SU-DHL-6 (cell line): ENCODE measurements around the gene MEGF6.

Source experiments
- H2AFZ ChIP-seq: fragments of 200-600 bp; sonication (generic); 2 replicates; pipeline ENCODE4 v1.6.1; 2014; ENCODE audit warnings: low read depth, mild to moderate bottlenecking, moderate library complexity, mixed read lengths, antibody characterized with exemption, low read length; ENCODE audit not compliant: severe bottlenecking
- H3F3A ChIP-seq: fragments of 200-600 bp; shearing (Covaris generic); 2 replicates; pipeline ENCODE4 v1.6.0; 2016; ENCODE audit warnings: antibody characterized with exemption, mild to moderate bottlenecking; ENCODE audit not compliant: insufficient read depth
- H3K27ac ChIP-seq: fragments of 200-600 bp; sonication (generic); 2 replicates; pipeline ENCODE4 v1.5.1; 2016; ENCODE audit warnings: low read depth, mild to moderate bottlenecking, low read length, moderate library complexity, mixed read lengths
- H3K27me3 ChIP-seq: fragments of 200-600 bp; sonication (generic), shearing (Covaris generic); 2 replicates; pipeline ENCODE4 v1.6.0; 2014; ENCODE audit warnings: mild to moderate bottlenecking, low read length
- H3K36me3 ChIP-seq: fragments of 200-600 bp; sonication (generic); 2 replicates; pipeline ENCODE4 v1.6.1; 2014; ENCODE audit warnings: mild to moderate bottlenecking, low read length, mixed read lengths
- H3K4me2 ChIP-seq: fragments of 300-600, 200-600 bp; shearing (Covaris generic), sonication (generic); 2 replicates; pipeline ENCODE4 v1.6.0; 2014; ENCODE audit warnings: low read length, low read depth, mild to moderate bottlenecking; ENCODE audit not compliant: poor library complexity, severe bottlenecking
- H3K4me3 ChIP-seq: fragments of 200-600 bp; sonication (generic); 2 replicates; pipeline ENCODE4 v1.5.1; 2014; ENCODE audit warnings: antibody characterized with exemption, low read length, mild to moderate bottlenecking, mixed read lengths; ENCODE audit not compliant: insufficient read depth, poor library complexity, severe bottlenecking
- H3K79me2 ChIP-seq: fragments of 200-600 bp; sonication (generic); 2 replicates; pipeline ENCODE4 v1.6.1; 2014; ENCODE audit warnings: mild to moderate bottlenecking, low read length, moderate library complexity; ENCODE audit not compliant: insufficient read depth
- H3K9ac ChIP-seq: fragments of 200-600 bp; sonication (generic); 2 replicates; pipeline ENCODE4 v1.7.0; 2014; ENCODE audit warnings: mild to moderate bottlenecking, low read length
- H3K9me2 ChIP-seq: fragments of 200-600 bp; sonication (generic); replicated peaks from 2 replicates; pipeline ENCODE4 v1.6.1; 2014; ENCODE audit warnings: low read length; ENCODE audit not compliant: insufficient read depth
- H3K9me3 ChIP-seq: fragments of 200-600 bp; sonication (generic); 2 replicates; pipeline ENCODE4 v1.6.1; 2014; ENCODE audit warnings: low read length, mixed read lengths; ENCODE audit not compliant: insufficient read depth
- H4K20me1 ChIP-seq: fragments of 200-600 bp; sonication (generic); 2 replicates; pipeline ENCODE4 v1.6.1; 2014; ENCODE audit warnings: low read depth, mild to moderate bottlenecking, antibody characterized with exemption, low read length, moderate library complexity, mixed read lengths
- CTCF ChIP-seq: fragments of 200-600 bp; sonication (generic); IDR thresholded peaks from one replicate; pipeline ENCODE4 v1.5.1; 2017; ENCODE audit warnings: antibody characterized with exemption, mild to moderate bottlenecking, low read length, moderate library complexity; ENCODE audit not compliant: insufficient read depth, poor library complexity, severe bottlenecking
- EZH2phosphoT487 ChIP-seq: fragments of 200-600 bp; sonication (generic), shearing (Covaris generic); conservative IDR thresholded peaks from 2 replicates; pipeline ENCODE4 v1.6.1; 2018; ENCODE audit warnings: mild to moderate bottlenecking, antibody characterized with exemption, low read length, moderate library complexity, mixed read lengths

The MEGF6 gene

GRCh38 chr1:3502641-3503524, 108.4 kb downstream of the MEGF6 start:
- Histone ChIP-seq H3K27me3 (no peaks in the 10 kb centered on the region), H3K4me2 (no peak overlapping the region), H3K9me2 (no peaks in the 10 kb centered on the region), H3F3A (no peaks in the 10 kb centered on the region), H3K79me2 (no peaks in the 10 kb centered on the region), H3K9ac (no peak overlapping the region), H3K27ac (no peak overlapping the region), H4K20me1 (no peaks in the 10 kb centered on the region), H3K4me3 (no peak overlapping the region), H3K9me3 (no peaks in the 10 kb centered on the region), H2AFZ (no peak overlapping the region), H3K36me3 (no peaks in the 10 kb centered on the region)
- no peak for TF ChIP-seq CTCF
- no peak for TF ChIP-seq EZH2phosphoT487

DNA sequence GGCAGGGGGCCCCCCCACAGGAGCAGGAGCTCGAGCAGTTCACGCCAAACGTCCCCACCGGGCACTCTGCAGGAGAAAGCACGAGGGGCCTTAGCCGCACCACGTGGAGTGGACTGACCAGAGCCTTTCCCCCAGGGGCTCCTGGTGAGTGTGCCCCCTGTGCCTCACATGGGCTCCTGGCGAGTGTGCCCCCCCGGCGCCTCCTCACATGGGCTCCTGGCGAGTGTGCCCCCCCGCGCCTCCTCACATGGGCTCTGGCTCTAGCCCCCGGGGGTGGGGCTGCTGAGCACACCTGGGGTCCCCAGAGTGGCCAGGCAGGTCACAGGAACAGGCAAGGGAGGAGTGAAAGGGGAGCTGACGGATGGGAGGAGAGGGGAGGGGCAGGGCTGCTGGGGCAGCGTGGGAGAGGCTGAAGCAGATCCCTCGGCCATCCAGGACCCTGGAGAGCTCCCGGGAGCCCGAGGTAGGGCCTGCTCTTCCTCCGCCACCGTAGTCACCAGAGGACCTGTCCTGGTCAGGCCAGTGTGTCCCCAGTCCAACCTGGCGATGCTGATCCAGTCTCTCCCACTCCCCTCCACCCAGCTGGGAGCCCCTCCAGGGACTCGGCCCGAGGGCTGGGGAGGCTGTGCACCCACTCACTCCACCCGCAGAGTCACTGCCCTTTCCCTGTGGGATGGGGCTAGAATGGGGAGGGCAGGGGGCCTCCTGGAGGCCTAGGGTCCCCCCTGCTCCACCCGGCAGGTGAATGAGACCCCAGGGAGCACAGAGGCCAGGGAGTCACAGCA, 109.3 kb downstream of the MEGF6 start:
- no peaks in the 10 kb centered on the region for H3K27me3 ChIP-seq
- H3K4me3 ChIP-seq = no peak overlapping the region
- H3K9me2 ChIP-seq = no peaks in the 10 kb centered on the region
- no peaks in the 10 kb centered on the region for H3K79me2 ChIP-seq
- H2AFZ ChIP-seq = no peak overlapping the region
- H3K36me3 ChIP-seq = no peaks in the 10 kb centered on the region
- no peaks in the 10 kb centered on the region for H3F3A ChIP-seq
- TF ChIP-seq EZH2phosphoT487 (no peak), CTCF (no peak)
- no peak overlapping the region for H3K4me2 ChIP-seq
- no peaks in the 10 kb centered on the region for H3K9me3 ChIP-seq
- H3K27ac ChIP-seq = no peak overlapping the region
- no peaks in the 10 kb centered on the region for H4K20me1 ChIP-seq
- H3K9ac ChIP-seq = no peak overlapping the region

GRCh38 chr1:3501437-3501836, 109.9 kb downstream of the MEGF6 start:
- Histone ChIP-seq H4K20me1 (no peaks in the 10 kb centered on the region), H3K27ac (no peak overlapping the region), H3K9me2 (no peaks in the 10 kb centered on the region)

More at GRCh38 chr1:3501437-3501836, 109.9 kb downstream of the MEGF6 start:
- Histone ChIP-seq H3K79me2 (no peaks in the 10 kb centered on the region), H3K36me3 (no peaks in the 10 kb centered on the region), H2AFZ (no peak overlapping the region), H3K4me2 (no peak overlapping the region), H3F3A (no peaks in the 10 kb centered on the region), H3K9ac (no peak overlapping the region), H3K9me3 (no peaks in the 10 kb centered on the region), H3K4me3 (no peak overlapping the region), H3K27me3 (no peaks in the 10 kb centered on the region)
- no peak for TF ChIP-seq CTCF
- TF ChIP-seq EZH2phosphoT487 = no peak
